Effector memory CD4-positive, alpha-beta T cell (primary cell): ENCODE measurements around the gene MRO.
A peak's percentile ranks its signal among the peaks of the same experiment; 100 is the strongest.
"Not testable (repeated sequence)": the region's sequence is repeated elsewhere in the genome, so short reads cannot be mapped to it uniquely, and the experiment has no call there.

ENCODE experiments used
- DNase-seq, 3 donors: peaks; one replicate each; pipeline ENCODE4 v3.0.0-alpha.2; 2020
- H3K27ac ChIP-seq: 2 replicates; pipeline ENCODE4 v1.7.0; 2013; ENCODE audit warnings: mild to moderate bottlenecking, low read length, moderate library complexity; ENCODE audit not compliant: insufficient read depth, poor library complexity, severe bottlenecking
- H3K27me3 ChIP-seq: replicated peaks from 2 replicates; pipeline ENCODE4 v1.7.0; 2013; ENCODE audit warnings: mild to moderate bottlenecking, low read length; ENCODE audit not compliant: insufficient read depth, control insufficient read depth, poor library complexity, severe bottlenecking
- H3K36me3 ChIP-seq: 2 replicates; pipeline ENCODE4 v1.7.0; 2013; ENCODE audit warnings: mild to moderate bottlenecking, low read length, moderate library complexity; ENCODE audit not compliant: control insufficient read depth, insufficient read depth
- H3K4me1 ChIP-seq: 2 replicates; pipeline ENCODE4 v1.7.0; 2013; ENCODE audit warnings: low read length, mild to moderate bottlenecking; ENCODE audit not compliant: control insufficient read depth, insufficient read depth, poor library complexity, severe bottlenecking
- H3K4me3 ChIP-seq: 2 replicates; pipeline ENCODE4 v1.7.0; 2013; ENCODE audit warnings: low read length, low read depth, mild to moderate bottlenecking; ENCODE audit not compliant: insufficient read depth, poor library complexity, severe bottlenecking
- H3K9me3 ChIP-seq: 2 replicates; pipeline ENCODE4 v1.7.0; 2013; ENCODE audit warnings: mild to moderate bottlenecking, low read length, moderate library complexity; ENCODE audit not compliant: control insufficient read depth
- total RNA-seq, 3 donors: gene quantifications; one replicate each; lab custom pipeline; 2026; lab: John Stamatoyannopoulos, UW

Gene MRO
- 0 reads per million in 3 donors for total RNA-seq

DNA sequence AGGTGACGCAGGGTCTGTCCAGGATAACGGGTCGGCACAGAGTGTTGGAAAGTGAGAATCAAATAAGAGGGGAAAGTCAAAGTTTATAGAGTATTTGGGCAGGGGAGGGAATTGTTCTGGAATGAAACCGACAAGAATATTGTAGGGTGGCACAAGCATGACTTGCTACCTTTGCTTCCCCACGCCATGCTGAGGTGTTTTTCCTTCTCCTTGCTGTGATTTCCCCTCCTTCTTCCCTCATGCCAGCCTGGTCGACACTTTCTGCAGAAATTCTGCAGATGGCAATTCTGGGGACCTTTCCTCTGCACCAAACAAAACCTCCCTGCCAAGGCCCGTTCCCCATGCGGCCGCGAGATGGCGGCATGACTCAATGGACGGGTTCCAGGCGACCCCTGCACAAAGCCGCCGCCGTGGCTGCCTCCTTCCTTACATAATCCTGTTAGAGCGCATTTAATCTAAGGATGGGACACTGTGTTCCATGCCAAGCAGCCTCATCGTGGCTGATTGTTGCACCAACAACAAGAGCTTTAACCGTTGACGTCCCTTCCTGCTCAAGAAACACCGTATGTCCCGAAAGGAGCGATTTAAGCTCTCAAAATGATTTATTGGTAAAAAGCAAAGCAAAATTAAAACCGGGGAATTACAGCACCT, at the start of gene MRO:
MRO (minus strand) TSS at position 289 of the 651 bp plus-strand sequence. CDS start 10,616 bp downstream, outside the sequence.
- peaks cover 7% of the 10 kb centered on the region for H3K27me3 ChIP-seq
- H3K36me3 ChIP-seq: no peaks in the 10 kb centered on the region
- H3K4me3 ChIP-seq: peak within 1 kb of the TSS; percentile 44
- DNase-seq: peak; percentile 50 to 60 (median 53)
- no peak within 1 kb of the TSS for H3K27ac ChIP-seq
- peaks cover 7% of the 10 kb centered on the region for H3K4me1 ChIP-seq
- H3K9me3 ChIP-seq: no peaks in the 10 kb centered on the region

DNA sequence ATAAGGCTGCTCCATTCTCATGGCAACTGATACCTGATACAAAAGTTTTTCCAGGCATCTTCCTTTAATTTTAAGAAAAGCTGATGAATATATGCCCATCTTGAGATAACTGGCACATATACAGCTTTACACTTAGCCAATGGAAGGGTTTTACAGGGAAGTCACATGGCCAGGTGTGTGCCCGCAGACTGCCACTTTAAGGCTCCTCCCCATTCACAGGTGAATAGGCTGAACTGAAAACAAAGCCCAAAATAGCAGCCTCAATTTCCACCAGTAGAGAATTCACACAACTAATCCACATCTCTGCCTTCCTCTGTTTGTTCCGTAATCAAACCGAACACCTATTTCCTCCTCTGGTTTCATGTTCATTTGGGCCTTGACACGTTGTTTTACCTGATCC, 49.3 kb upstream of the MRO start:
- no peaks in the 10 kb centered on the region for H3K36me3 ChIP-seq
- no peak overlapping the region for H3K27ac ChIP-seq
- no peaks in the 10 kb centered on the region for H3K27me3 ChIP-seq
- no peaks in the 10 kb centered on the region for H3K4me1 ChIP-seq
- no peak overlapping the region for H3K4me3 ChIP-seq
- no peaks in the 10 kb centered on the region for H3K9me3 ChIP-seq
- no peak for DNase-seq

DNA sequence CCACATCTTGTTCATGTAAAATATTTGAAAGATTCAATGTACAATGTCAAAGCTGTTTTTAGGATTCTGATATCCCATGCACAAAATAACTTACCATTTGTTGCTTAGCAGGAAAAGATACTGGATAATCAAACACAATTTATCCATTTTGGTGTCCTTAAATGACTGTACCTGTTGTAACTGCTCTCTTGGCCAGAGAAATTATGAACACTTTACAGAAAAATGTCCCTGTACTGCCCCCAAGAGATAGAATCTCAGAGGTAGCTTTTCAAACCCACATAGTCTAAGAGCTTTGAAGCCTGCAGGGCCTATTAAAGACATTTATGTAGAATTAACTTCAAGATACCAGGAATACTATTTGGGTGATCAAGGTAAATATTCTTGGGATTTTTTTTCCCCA, 46.9 kb upstream of the MRO start:
- no peak overlapping the region for H3K27ac ChIP-seq
- no peaks in the 10 kb centered on the region for H3K4me1 ChIP-seq
- no peak for DNase-seq
- no peak overlapping the region for H3K4me3 ChIP-seq
- no peaks in the 10 kb centered on the region for H3K9me3 ChIP-seq
- no peaks in the 10 kb centered on the region for H3K36me3 ChIP-seq
- no peaks in the 10 kb centered on the region for H3K27me3 ChIP-seq

DNA sequence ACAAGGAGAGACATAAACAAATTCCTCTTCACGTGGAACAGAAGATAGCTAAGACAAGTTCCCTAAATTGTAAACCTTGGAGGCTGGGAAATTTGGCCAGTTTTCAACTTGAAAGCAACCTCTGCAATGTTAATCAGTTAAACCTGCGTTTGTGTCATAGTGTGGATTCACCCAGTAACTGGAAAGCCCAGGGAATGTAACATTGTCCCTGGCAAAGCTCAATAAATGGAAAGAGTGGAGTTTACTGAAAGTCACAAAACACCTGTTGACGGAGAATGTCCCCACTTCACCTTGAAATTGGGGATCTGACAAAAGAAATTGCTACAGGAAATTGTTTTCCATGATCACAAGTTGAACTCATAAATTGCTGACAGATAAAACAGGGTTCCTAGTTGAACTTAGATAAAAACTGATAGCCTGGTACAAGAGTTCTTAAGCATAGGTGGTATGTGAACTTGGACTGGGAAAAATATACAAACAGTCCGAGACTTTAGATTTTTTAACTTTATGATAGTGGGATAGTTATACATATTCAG, 44.1 kb upstream of the MRO start:
- Histone ChIP-seq H3K4me3 (no peak overlapping the region), H3K36me3 (no peaks in the 10 kb centered on the region), H3K4me1 (no peaks in the 10 kb centered on the region), H3K27ac (no peak overlapping the region), H3K27me3 (no peaks in the 10 kb centered on the region), H3K9me3 (no peaks in the 10 kb centered on the region)
- DNase-seq: no peak

DNA sequence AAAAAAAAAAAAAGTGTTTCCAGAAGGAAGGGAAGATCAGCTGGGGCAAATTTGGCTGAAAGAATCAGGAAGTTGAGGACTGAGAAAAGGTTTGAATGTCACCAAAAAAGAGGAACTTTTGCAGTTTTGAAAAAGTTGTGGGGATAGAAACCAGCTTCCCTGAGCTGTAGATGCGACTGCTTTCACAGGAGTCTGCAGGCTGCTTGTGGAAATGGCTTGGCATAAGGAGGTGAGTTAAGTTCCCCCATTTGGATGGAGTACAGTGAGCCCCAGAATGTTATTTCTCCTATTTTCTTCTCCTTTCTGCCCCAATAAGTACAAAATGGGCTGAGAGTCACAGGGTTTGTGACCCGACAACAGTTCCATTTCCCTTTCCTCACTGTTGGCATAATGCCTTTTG, 42.6 kb upstream of the MRO start:
- no peak overlapping the region for H3K4me3 ChIP-seq
- no peaks in the 10 kb centered on the region for H3K27me3 ChIP-seq
- no peak for DNase-seq
- H3K9me3 ChIP-seq: no peaks in the 10 kb centered on the region
- H3K4me1 ChIP-seq: no peaks in the 10 kb centered on the region
- no peaks in the 10 kb centered on the region for H3K36me3 ChIP-seq
- H3K27ac ChIP-seq: no peak overlapping the region

DNA sequence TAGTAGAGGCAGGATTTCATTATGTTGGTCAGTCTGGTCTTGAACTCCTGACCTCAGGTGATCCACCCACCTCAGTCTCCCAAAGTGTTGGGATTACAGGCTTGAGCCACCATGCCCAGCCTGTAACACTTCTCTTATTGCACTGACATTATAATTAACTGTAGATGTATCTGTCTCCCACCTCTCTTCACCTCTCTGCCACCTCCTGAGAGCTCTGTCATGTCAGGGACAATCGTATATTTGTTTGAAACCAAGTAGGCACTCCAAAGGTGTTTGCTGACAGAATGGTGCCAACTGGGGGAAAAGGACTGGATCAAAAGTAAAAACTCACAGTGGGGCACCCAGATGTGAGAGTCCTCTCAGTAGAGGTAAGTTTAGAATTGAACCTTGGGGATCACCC, 41.8 kb upstream of the MRO start:
- Histone ChIP-seq H3K27ac (no peak overlapping the region), H3K36me3 (no peaks in the 10 kb centered on the region), H3K27me3 (no peaks in the 10 kb centered on the region), H3K4me3 (no peak overlapping the region), H3K9me3 (no peaks in the 10 kb centered on the region), H3K4me1 (no peaks in the 10 kb centered on the region)
- DNase-seq: no peak

DNA sequence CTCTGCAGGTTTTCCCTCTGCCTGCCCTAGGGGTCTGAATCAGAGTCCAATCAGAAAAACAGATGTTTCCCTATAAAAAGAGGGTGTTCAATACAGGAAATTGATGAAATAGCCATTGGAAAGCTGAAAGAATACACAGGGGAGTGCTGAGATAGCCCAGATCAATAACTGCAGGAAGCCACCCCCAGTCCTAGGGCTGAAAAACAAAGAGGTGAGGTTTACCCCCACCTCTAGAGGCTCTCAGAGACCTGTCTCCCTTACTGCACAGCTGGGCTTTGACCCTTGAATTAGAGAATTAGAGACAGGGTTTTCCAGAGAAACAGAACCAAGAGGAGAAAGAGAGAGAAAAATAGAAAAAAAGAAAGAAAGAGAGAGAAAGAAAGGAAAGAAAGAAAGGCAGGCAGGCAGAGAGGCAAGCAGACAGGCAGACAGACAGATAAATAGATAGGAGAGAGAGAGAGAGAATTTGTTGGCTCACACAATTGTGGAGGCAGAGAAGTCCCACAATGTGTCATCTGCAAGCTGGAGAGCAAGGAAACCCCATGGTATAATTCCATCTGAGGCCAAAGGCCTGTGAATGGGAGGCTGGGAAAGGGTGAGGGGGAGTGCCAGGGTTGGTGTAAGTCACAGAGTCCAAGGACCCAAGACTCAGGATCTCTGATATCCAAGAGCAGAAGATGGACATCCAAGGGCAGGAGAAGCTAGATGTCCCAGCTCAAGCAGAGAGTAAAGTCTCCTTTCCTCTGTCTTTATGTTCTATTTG, 40.2 kb upstream of the MRO start:
- DNase-seq: no peak
- no peaks in the 10 kb centered on the region for H3K36me3 ChIP-seq
- no peak overlapping the region for H3K4me3 ChIP-seq
- H3K27me3 ChIP-seq: no peaks in the 10 kb centered on the region
- H3K27ac ChIP-seq: no peak overlapping the region
- no peaks in the 10 kb centered on the region for H3K4me1 ChIP-seq
- no peaks in the 10 kb centered on the region for H3K9me3 ChIP-seq

DNA sequence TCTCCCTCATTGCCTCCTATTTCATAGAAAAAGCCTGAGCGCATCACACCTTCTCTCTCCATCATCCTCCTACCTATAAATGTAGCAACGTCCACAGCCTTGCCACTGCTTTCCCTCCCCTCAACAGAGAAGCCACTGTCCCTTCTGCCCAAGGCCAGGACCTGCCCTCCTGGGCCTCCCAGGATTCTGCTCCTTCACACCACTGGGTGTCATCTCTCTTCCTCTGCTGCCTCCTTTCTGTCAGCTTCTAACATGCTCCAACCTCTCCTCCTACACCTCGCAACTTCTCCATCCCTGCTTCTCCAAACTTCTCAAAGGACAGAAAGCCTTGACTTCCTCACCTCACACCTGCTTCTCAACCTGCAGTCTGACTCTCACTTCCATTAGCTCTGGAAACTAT, 37.9 kb upstream of the MRO start:
- no peaks in the 10 kb centered on the region for H3K36me3 ChIP-seq
- no peak for DNase-seq
- no peak overlapping the region for H3K4me3 ChIP-seq
- no peaks in the 10 kb centered on the region for H3K9me3 ChIP-seq
- H3K4me1 ChIP-seq: no peaks in the 10 kb centered on the region
- H3K27ac ChIP-seq: no peak overlapping the region
- H3K27me3 ChIP-seq: no peaks in the 10 kb centered on the region

DNA sequence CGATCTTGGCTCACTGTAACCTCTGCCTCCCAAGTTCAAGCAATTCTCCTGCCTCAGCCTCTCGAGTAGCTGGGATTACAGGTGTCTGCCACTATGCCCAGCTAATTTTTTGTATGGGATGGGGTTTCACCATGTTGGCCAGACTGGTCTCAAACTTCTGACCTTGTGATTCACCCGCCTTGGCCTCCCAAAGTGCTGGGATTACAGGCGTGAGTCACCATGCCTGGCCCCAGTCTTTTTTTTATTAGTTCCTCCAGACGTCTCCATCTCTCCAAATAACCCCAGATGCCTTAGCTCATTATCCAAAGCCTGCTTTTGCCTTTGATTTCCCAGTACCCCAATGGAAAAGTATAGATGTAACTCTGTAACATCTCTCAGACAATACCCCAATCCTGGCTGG, 37.4 kb upstream of the MRO start:
- H3K27me3 ChIP-seq, DNase-seq, H3K36me3 ChIP-seq, H3K27ac ChIP-seq, H3K9me3 ChIP-seq, H3K4me3 ChIP-seq, H3K4me1 ChIP-seq: not testable (repeated sequence)
